Right renal pelvis (tissue), 4 donors: ENCODE data around the gene SPATA17. TPM values are rescaled to one million over a fixed set of nuclear protein-coding genes. Genes with fewer than 3 reads are reported as not detected.

Experiments used
- DNase-seq, 4 donors: peaks; one replicate each; pipeline ENCODE4 v3.0.0-alpha.2; 2013; ENCODE audit warnings: low read depth in 4 of 4, low spot score in 3 of 4, missing footprints in 1 of 4
- polyA plus RNA-seq, 4 donors: library from polyadenylated mRNA; unstranded; fragments of 120-200 nt; gene quantifications; one replicate each; pipeline ENCODE4 v1.2.1, GENCODE V29; 2013; ENCODE audit not compliant: insufficient read length in 4 of 4

The SPATA17 gene
- polyA plus RNA-seq, 4 donors, result 13.2 to 17.8 (median 15.7) TPM

DNA sequence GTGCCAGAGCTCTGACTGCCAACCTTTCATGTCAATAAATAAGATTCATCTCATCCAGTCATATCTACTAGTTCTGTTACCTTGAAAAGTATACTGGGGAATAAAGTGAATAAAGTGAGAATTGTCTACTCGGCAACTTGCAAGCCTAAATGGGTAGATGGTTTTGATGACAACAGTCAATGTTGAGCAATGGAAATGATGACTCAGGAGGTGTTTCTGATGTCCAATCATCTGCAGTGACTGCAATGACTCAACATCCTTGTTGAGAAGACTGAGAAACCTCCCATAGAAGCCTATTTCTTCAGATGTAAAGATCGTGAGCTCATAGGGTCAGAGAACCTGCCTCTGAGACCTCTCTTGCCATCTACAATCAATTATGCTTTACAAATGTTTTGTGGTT lies 276.4 kb downstream of the SPATA17 start:
- no peak for DNase-seq

GRCh38 chr1:217910203-217910602 lies 279.1 kb downstream of the SPATA17 start:
- no peak for DNase-seq

GRCh38 chr1:217910791-217911320 lies 279.7 kb downstream of the SPATA17 start:
- DNase-seq, result no peak

DNA sequence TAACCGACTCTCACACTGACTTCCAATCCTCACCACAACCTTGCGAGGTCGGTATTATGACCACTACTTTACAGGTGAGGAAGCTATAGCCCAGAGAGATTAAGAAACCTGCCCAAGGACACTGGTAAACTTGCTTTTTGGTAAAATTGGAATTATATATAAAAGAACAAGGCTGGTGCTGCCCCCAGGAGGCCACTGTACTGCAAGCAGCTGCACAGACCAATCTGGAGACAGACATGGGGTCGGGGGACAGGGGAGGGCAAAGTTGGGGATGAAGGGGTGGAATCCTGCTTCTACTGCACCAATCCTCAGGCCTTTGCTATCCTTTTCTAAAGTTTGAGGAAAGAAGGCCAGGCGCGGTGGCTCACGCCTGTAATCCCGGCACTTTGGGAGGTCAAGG lies 280.8 kb downstream of the SPATA17 start:
- no peak for DNase-seq

GRCh38 chr1:217917281-217917887 lies 286.2 kb downstream of the SPATA17 start:
- DNase-seq, result no peak

DNA sequence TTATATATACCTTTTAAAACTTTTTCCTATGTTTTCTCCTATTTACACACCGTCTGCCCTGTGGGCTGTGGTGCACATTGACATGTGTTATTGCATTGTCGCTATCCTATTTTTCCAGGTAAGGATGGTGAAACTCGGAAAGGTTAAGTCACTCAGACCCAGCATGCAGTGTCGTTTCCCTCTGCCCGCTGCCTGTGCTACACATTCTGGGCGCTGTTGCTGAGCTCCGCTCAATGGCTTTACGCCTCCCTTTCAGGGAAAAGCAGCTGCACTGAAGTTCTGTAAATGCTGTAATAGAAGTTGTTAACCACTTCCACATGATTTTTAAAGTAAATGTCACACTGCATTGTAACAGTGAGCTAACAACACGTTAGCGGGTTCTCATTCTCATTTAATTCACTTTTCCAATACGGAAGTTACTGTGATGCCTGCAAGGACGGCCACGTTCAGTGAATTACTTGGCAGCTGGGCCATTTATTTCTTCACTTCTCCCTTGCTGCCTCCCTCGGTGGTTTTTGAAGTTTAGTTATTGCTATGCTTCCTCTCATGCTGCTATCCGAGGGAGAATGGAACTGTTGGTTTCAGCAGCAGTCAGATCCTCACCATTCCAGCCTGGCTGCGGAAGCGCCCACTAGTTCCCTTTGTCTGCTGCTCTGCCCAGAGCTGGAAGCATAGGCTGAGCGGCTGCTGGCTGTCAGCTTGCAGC lies 288.7 kb downstream of the SPATA17 start:
- DNase-seq, result no peak

Other genes starting within 250 kb of the SPATA17 start
- gene GPATCH2, start 254 bp upstream of the SPATA17 start, polyA plus RNA-seq, result 10 to 100 TPM; 24.5 to 29.3 (median 28.2) TPM